ENCODE data around the gene TMEM52.

DNA sequence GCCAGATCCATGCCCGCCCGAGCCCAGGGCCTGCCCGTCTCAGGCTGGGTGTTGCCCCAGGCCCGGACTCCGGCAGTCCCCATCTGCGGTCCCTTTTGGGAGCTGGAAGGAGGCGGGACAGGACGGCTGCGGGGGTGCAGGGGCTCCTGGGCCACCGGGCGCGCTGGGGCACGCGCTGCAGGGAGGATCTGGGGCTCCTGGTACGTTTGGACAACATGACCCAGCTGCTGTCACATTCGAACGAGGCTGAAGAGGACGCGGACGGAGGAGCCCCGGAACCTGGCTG lies 10.6 kb downstream of the TMEM52 start:
- TF ChIP-seq, protein P1, sequence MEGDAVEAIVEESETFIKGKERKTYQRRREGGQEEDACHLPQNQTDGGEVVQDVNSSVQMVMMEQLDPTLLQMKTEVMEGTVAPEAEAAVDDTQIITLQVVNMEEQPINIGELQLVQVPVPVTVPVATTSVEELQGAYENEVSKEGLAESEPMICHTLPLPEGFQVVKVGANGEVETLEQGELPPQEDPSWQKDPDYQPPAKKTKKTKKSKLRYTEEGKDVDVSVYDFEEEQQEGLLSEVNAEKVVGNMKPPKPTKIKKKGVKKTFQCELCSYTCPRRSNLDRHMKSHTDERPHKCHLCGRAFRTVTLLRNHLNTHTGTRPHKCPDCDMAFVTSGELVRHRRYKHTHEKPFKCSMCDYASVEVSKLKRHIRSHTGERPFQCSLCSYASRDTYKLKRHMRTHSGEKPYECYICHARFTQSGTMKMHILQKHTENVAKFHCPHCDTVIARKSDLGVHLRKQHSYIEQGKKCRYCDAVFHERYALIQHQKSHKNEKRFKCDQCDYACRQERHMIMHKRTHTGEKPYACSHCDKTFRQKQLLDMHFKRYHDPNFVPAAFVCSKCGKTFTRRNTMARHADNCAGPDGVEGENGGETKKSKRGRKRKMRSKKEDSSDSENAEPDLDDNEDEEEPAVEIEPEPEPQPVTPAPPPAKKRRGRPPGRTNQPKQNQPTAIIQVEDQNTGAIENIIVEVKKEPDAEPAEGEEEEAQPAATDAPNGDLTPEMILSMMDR (IDR thresholded peaks at IDR 0.05) = no peak
- TF ChIP-seq POLR2A (IDR thresholded peaks at IDR 0.05) = no peak
- no peak for TF ChIP-seq POLR2AphosphoS5 (IDR thresholded peaks at IDR 0.05)
